IMR-90 (cell line): ENCODE results near the gene SYNPO2. TPM values are rescaled to one million over a fixed set of nuclear protein-coding genes. Genes with fewer than 3 reads are reported as not detected.

Experiments used
- ATAC-seq: fragments of 200-7000 bp; cut with Tn5 transposase; 2 replicates; pipeline ENCODE4 v1.9.1; 2020; ENCODE audit warnings: low read depth, mild to moderate bottlenecking, moderate library complexity
- BruUV-seq: library from RNA; stranded (reverse); fragments of 400-500 nt; replicated peaks from 2 replicates; lab custom pipeline; 2021; lab: Mats Ljungman, UMichigan
- CTCF ChIA-PET: fragments of 300-600 bp; formaldehyde crosslinking; extraction: SDS; loops from one replicate; lab custom pipeline; 2021; ENCODE audit warnings: antibody characterized with exemption; lab: Yijun Ruan, JAX
- POLR2A ChIA-PET: fragments of 300-600 bp; sonication (Branson Sonifier 250); formaldehyde crosslinking; loops from one replicate; lab custom pipeline; 2022; ENCODE audit warnings: antibody characterized with exemption; ENCODE audit not compliant: unreplicated experiment; lab: Charles Lee
- DNase-seq: peaks from one replicate; pipeline ENCODE4 v3.0.0; 2013
- H2AFZ ChIP-seq: replicated peaks from 2 replicates; pipeline ENCODE3; 2013; ENCODE audit warnings: low read length, mild to moderate bottlenecking; ENCODE audit not compliant: poor library complexity
- H2AK5ac ChIP-seq: 2 replicates; pipeline ENCODE4 v1.6.1; 2013; ENCODE audit warnings: low read depth, low read length, inconsistent platforms
- H2AK9ac ChIP-seq: replicated peaks from 2 replicates; pipeline ENCODE3; 2013; ENCODE audit warnings: mild to moderate bottlenecking, low read depth, low read length, moderate library complexity; ENCODE audit not compliant: poor library complexity
- H2BK120ac ChIP-seq: 2 replicates; pipeline ENCODE4 v1.6.1; 2013; ENCODE audit warnings: low read depth, low read length, inconsistent platforms
- H2BK15ac ChIP-seq: 3 replicates; pipeline ENCODE4 v1.6.1; 2013; ENCODE audit warnings: low read depth, low read length, inconsistent platforms
- H2BK20ac ChIP-seq: 2 replicates; pipeline ENCODE4 v1.6.1; 2013; ENCODE audit warnings: low read depth, mild to moderate bottlenecking, inconsistent platforms, low read length, moderate library complexity
- H2BK5ac ChIP-seq: 2 replicates; pipeline ENCODE4 v1.6.1; 2013; ENCODE audit warnings: mild to moderate bottlenecking, low read depth, low read length, inconsistent platforms; ENCODE audit not compliant: poor library complexity, severe bottlenecking
- H3K14ac ChIP-seq: replicated peaks from 2 replicates; pipeline ENCODE4 v1.6.1; 2013; ENCODE audit warnings: low read depth, low read length, inconsistent platforms
- H3K18ac ChIP-seq: 2 replicates; pipeline ENCODE4 v1.6.1; 2013; ENCODE audit warnings: low read depth, low read length, control low read depth
- H3K23ac ChIP-seq: 2 replicates; pipeline ENCODE4 v1.6.1; 2013; ENCODE audit warnings: low read depth, low read length, inconsistent platforms
- H3K27ac ChIP-seq: 2 replicates; pipeline ENCODE4 v1.5.1; 2013; ENCODE audit warnings: mild to moderate bottlenecking, control low read depth, low read length; ENCODE audit not compliant: insufficient read depth
- H3K27me3 ChIP-seq: 2 replicates; pipeline ENCODE4 v1.6.1; 2013; ENCODE audit warnings: low read length; ENCODE audit not compliant: control insufficient read depth, insufficient read depth
- H3K36me3 ChIP-seq: 2 replicates; pipeline ENCODE4 v1.6.1; 2013; ENCODE audit warnings: low read length, mixed read lengths; ENCODE audit not compliant: control insufficient read depth, insufficient read depth
- H3K4ac ChIP-seq: 2 replicates; pipeline ENCODE4 v1.6.1; 2013; ENCODE audit warnings: low read depth, low read length, inconsistent platforms
- H3K4me1 ChIP-seq: 2 replicates; pipeline ENCODE4 v1.6.1; 2013; ENCODE audit warnings: low read length, mixed read lengths; ENCODE audit not compliant: control insufficient read depth, insufficient read depth
- H3K4me2 ChIP-seq: 2 replicates; pipeline ENCODE4 v1.6.1; 2013; ENCODE audit warnings: low read depth, mild to moderate bottlenecking, control low read depth, low read length, moderate library complexity
- H3K4me3 ChIP-seq: 2 replicates; pipeline ENCODE4 v1.5.1; 2013; ENCODE audit warnings: low read depth, mild to moderate bottlenecking, control low read depth, low read length, moderate library complexity; ENCODE audit not compliant: insufficient read depth
- H3K56ac ChIP-seq: 2 replicates; pipeline ENCODE4 v1.6.1; 2013; ENCODE audit warnings: low read length, inconsistent platforms; ENCODE audit not compliant: insufficient read depth; ENCODE audit errors: extremely low read depth
- H3K79me1 ChIP-seq, 2 experiments: 2 replicates each; pipeline ENCODE4 v1.6.1; 2013; ENCODE audit warnings: low read length in 2 of 2, inconsistent platforms in 1 of 2, low read depth in 1 of 2
- H3K9ac ChIP-seq: 2 replicates; pipeline ENCODE4 v1.6.1; 2013; ENCODE audit warnings: low read depth, low read length, control low read depth
- H3K9me1 ChIP-seq: 2 replicates; pipeline ENCODE4 v1.6.1; 2013; ENCODE audit warnings: low read length, inconsistent platforms; ENCODE audit not compliant: insufficient read depth
- H3K9me3 ChIP-seq: 2 replicates; pipeline ENCODE4 v1.6.1; 2013; ENCODE audit warnings: low read length; ENCODE audit not compliant: control insufficient read depth, insufficient read depth
- H4K20me1 ChIP-seq: 2 replicates; pipeline ENCODE4 v1.6.1; 2013; ENCODE audit warnings: low read length, inconsistent platforms; ENCODE audit not compliant: insufficient read depth
- H4K5ac ChIP-seq: 2 replicates; pipeline ENCODE4 v1.6.1; 2013; ENCODE audit warnings: mild to moderate bottlenecking, low read depth, low read length, control low read depth
- H4K8ac ChIP-seq, 2 experiments: 2 replicates each; pipeline ENCODE4 v1.6.1; 2013; ENCODE audit warnings: low read depth in 2 of 2, low read length in 2 of 2, control low read depth in 1 of 2, inconsistent platforms in 1 of 2
- H4K91ac ChIP-seq: 2 replicates; pipeline ENCODE4 v1.6.1; 2013; ENCODE audit warnings: low read depth, low read length, inconsistent platforms; ENCODE audit not compliant: insufficient read depth
- FOS ChIP-seq: fragments of 150-350 bp; IDR thresholded peaks from 2 replicates; pipeline ENCODE4 v1.6.1; 2016; ENCODE audit warnings: low read depth, low read length
- MXI1 ChIP-seq: IDR thresholded peaks from 2 replicates; pipeline ENCODE4 v1.6.1; 2012; ENCODE audit warnings: low read depth, mild to moderate bottlenecking, low read length, moderate library complexity, borderline replicate concordance
- NFE2L2 ChIP-seq: fragments of 150-350 bp; IDR thresholded peaks from 2 replicates; pipeline ENCODE4 v1.6.1; 2016; ENCODE audit warnings: low read depth, mild to moderate bottlenecking, low read length
- RAD21 ChIP-seq: IDR thresholded peaks from 2 replicates; pipeline ENCODE4 v1.6.1; 2012; ENCODE audit warnings: low read length, improper control_type of control experiment
- SMC3 ChIP-seq: fragments of 150-350 bp; IDR thresholded peaks from 2 replicates; pipeline ENCODE4 v1.6.1; 2016; ENCODE audit warnings: low read depth, mild to moderate bottlenecking, antibody characterized with exemption, low read length, moderate library complexity
- WGBS, 2 experiments: methylation state at CpG; one replicate each; pipeline versions ENCODE4 v1.1.5 to v1.1.7; 2013; ENCODE audit warnings: missing lambda C conversion rate in 2 of 2; ENCODE audit not compliant: insufficient read length in 1 of 2; ENCODE audit errors: extremely low coverage in 2 of 2; 5-methylcytosine and 5-hydroxymethylcytosine counted together
- dilution Hi-C: fragments of 300-500 bp; cut with HindIII; formaldehyde crosslinking; loops from one replicate; pipeline ENCODE4 v1.14.3; 2018; ENCODE audit warnings: low sequenced_read_pairs; ENCODE audit not compliant: unreplicated experiment
- in situ Hi-C: fragments of 300-500 bp; cut with MboI; formaldehyde crosslinking; loops from 3 replicates; pipeline ENCODE4 v1.14.3; 2019; ENCODE audit warnings: low sequenced_read_pairs, inconsistent platforms, mixed read lengths
- intact Hi-C: fragments of 100-400 bp; cut with micrococcal nuclease; formaldehyde crosslinking; loops from 2 replicates; pipeline ENCODE4 v1.10.0; 2022
- polyA plus RNA-seq, 3 experiments: library from polyadenylated mRNA; depleted of rRNA; stranded (reverse); fragments of >200 nt; gene quantifications; 2 replicates each; pipeline ENCODE4 v1.2.3, GENCODE V29; 2012; ENCODE audit warnings: low replicate concordance in 1 of 3
- total RNA-seq: library from RNA; depleted of rRNA; stranded (reverse); fragments of >200 nt; gene quantifications from 2 replicates; pipeline ENCODE4 v1.2.3, GENCODE V29; 2012
- TF ChIP-seq, protein P1 (sequence below): conservative IDR thresholded peaks from 2 replicates; pipeline ENCODE4 v1.5.1; 2012; ENCODE audit warnings: mild to moderate bottlenecking, low read depth, low read length, improper control_type of control experiment
- TF ChIP-seq, protein P2 (sequence below): fragments of 150-350 bp; IDR thresholded peaks from 2 replicates; pipeline ENCODE4 v1.6.1; 2016; ENCODE audit warnings: low read depth, mild to moderate bottlenecking, low read length, moderate library complexity, borderline replicate concordance

Gene SYNPO2
- total and polyA plus RNA-seq, 2 of the 4 experiments (the other 2 are of a cell fraction), result 0.99 to 1.8 TPM

- peaks cover 3% of the 10 kb centered on the region; the same call in 1 of the 2 replicates for H3K9me1 ChIP-seq
- peak overlapping the region; percentile 95 for H2BK20ac ChIP-seq
- H3K4me3 ChIP-seq, result no peak overlapping the region
- ChIA-PET POLR2A (interaction anchor here (1.1 to 2.9 kb wide), 4 partner anchors 23 to 175 kb away, joined by 3 to 13 read pairs (median 8); partner anchors contain the start of gene USP53), CTCF (interaction anchor here (1.1 to 1.8 kb wide), 5 partner anchors 14 to 172 kb away, joined by 4 to 8 read pairs (median 5); no protein-coding TSS in a partner anchor)
- H2AFZ ChIP-seq, result peak overlapping the region; percentile 74
- TF ChIP-seq, protein P1, sequence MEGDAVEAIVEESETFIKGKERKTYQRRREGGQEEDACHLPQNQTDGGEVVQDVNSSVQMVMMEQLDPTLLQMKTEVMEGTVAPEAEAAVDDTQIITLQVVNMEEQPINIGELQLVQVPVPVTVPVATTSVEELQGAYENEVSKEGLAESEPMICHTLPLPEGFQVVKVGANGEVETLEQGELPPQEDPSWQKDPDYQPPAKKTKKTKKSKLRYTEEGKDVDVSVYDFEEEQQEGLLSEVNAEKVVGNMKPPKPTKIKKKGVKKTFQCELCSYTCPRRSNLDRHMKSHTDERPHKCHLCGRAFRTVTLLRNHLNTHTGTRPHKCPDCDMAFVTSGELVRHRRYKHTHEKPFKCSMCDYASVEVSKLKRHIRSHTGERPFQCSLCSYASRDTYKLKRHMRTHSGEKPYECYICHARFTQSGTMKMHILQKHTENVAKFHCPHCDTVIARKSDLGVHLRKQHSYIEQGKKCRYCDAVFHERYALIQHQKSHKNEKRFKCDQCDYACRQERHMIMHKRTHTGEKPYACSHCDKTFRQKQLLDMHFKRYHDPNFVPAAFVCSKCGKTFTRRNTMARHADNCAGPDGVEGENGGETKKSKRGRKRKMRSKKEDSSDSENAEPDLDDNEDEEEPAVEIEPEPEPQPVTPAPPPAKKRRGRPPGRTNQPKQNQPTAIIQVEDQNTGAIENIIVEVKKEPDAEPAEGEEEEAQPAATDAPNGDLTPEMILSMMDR, result peak; percentile 25; the same call in 1 of the 2 replicates
- TF ChIP-seq FOS, result no peak
- TF ChIP-seq, protein P2, sequence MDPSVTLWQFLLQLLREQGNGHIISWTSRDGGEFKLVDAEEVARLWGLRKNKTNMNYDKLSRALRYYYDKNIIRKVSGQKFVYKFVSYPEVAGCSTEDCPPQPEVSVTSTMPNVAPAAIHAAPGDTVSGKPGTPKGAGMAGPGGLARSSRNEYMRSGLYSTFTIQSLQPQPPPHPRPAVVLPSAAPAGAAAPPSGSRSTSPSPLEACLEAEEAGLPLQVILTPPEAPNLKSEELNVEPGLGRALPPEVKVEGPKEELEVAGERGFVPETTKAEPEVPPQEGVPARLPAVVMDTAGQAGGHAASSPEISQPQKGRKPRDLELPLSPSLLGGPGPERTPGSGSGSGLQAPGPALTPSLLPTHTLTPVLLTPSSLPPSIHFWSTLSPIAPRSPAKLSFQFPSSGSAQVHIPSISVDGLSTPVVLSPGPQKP, result no peak
- no peak for TF ChIP-seq SMC3
- no peak for TF ChIP-seq MXI1
- TF ChIP-seq RAD21, result no peak
- no peak for TF ChIP-seq NFE2L2
- dilution Hi-C loops, result no loop called here
- peak overlapping the region; percentile 99; the same call in 1 of the 2 replicates for H3K9ac ChIP-seq
- H3K27me3 ChIP-seq, result no peaks in the 10 kb centered on the region
- BruUV-seq, result no TSS peak
- peak overlapping the region; percentile 62 for H3K23ac ChIP-seq
- H2BK120ac ChIP-seq, result peak overlapping the region; percentile 100
- DNase-seq (no peak), ATAC-seq (no peak)
- peak overlapping the region; percentile 84 for H2AK5ac ChIP-seq
- H4K91ac ChIP-seq, result peak overlapping the region; percentile 90
- H3K4ac ChIP-seq, result peak overlapping the region; percentile 86
- intact Hi-C loops, result loop anchor here (5.0 kb wide), 2 partner anchors 63 to 1018 kb away; no protein-coding TSS in a partner anchor
- H2BK5ac ChIP-seq, result peak overlapping the region; percentile 99
- H3K56ac ChIP-seq, result 0 out of 2 replicates have a peak overlapping the region, but pooled peaks have one; percentile 7
- peak overlapping the region; percentile 78 for H2AK9ac ChIP-seq
- H3K79me1 ChIP-seq, result peaks cover 0 to 3% of the 10 kb centered on the region in 2 experiments; a peak in 1 of 4 replicates
- no peaks in the 10 kb centered on the region for H3K9me3 ChIP-seq
- peak overlapping the region; percentile 48 for H3K14ac ChIP-seq
- peak overlapping the region; percentile 97 for H3K18ac ChIP-seq
- no peak overlapping the region for H3K4me2 ChIP-seq
- peaks cover 15% of the 10 kb centered on the region for H3K4me1 ChIP-seq
- in situ Hi-C loops, result loop anchor here (5.0 to 10.0 kb wide), 2 partner anchors 175 to 243 kb away; partner anchors contain the start of gene USP53
- H2BK15ac ChIP-seq, result peak overlapping the region; percentile 58; the same call in 2 of the 3 replicates
- peak overlapping the region; percentile 100 for H3K27ac ChIP-seq
- WGBS, 2 experiments, result no CpG with 5 or more reads among the region's 4 CpGs
- H4K8ac ChIP-seq, result peak overlapping the region; percentile 79 to 98; a peak in 3 of 4 replicates
- H4K5ac ChIP-seq, result peak overlapping the region; percentile 99
- no peaks in the 10 kb centered on the region for H4K20me1 ChIP-seq
- H3K36me3 ChIP-seq, result no peaks in the 10 kb centered on the region
These were observed 151.1 kb downstream of the SYNPO2 start for GRCh38 chr4:119039779-119040178.
